Testis (tissue), 2 donors: Measurements from ENCODE around the gene TRRAP.

Experiments used
- POLR2A ChIP-seq: fragments of 450-650 bp; IDR thresholded peaks from one replicate; pipeline ENCODE4 v1.6.1; 2017; ENCODE audit warnings: antibody characterized with exemption, mild to moderate bottlenecking, moderate library complexity
- TF ChIP-seq, protein P1 (sequence below), 3 experiments: fragments of 450-650 bp in 2 of 3; fragments of 200-600 bp in 1 of 3; sonication (generic) in 1 of 3; IDR thresholded peaks; one replicate each; pipeline ENCODE4 v1.5.1; 2016 to 2019; ENCODE audit warnings: antibody characterized with exemption in 3 of 3, mild to moderate bottlenecking in 2 of 3, moderate library complexity in 1 of 3

- TF ChIP-seq, protein P1, sequence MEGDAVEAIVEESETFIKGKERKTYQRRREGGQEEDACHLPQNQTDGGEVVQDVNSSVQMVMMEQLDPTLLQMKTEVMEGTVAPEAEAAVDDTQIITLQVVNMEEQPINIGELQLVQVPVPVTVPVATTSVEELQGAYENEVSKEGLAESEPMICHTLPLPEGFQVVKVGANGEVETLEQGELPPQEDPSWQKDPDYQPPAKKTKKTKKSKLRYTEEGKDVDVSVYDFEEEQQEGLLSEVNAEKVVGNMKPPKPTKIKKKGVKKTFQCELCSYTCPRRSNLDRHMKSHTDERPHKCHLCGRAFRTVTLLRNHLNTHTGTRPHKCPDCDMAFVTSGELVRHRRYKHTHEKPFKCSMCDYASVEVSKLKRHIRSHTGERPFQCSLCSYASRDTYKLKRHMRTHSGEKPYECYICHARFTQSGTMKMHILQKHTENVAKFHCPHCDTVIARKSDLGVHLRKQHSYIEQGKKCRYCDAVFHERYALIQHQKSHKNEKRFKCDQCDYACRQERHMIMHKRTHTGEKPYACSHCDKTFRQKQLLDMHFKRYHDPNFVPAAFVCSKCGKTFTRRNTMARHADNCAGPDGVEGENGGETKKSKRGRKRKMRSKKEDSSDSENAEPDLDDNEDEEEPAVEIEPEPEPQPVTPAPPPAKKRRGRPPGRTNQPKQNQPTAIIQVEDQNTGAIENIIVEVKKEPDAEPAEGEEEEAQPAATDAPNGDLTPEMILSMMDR (IDR thresholded peaks at IDR 0.05) = no peak
- no peak for TF ChIP-seq POLR2A
Observed at GRCh38 chr7:98990356-98990755, 112.0 kb downstream of the TRRAP start.
